ENCODE data around the gene SET.
A peak's percentile ranks its signal among the peaks of the same experiment; 100 is the strongest.

Gene SET

DNA sequence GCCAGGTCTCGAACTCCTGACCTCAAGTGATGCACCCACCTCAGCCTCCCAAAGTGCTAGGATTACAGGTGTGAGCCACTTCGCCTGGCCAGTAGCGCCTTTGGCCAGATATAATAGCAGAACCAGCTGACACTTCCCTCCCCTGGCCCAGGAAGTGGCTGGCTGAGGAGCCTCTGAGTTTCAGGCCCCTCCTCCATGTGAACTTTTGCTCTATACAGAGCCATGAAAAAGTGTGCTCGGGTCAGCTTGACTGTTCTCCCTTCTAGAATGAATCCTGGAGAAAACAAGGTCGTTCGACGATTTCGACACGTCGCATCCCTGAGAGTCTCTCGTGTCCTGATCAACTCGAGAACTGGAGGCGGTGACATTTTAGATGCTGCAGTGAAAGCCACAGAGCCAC is 43.6 kb downstream of the SET start:
- TF ChIP-seq, protein P1, sequence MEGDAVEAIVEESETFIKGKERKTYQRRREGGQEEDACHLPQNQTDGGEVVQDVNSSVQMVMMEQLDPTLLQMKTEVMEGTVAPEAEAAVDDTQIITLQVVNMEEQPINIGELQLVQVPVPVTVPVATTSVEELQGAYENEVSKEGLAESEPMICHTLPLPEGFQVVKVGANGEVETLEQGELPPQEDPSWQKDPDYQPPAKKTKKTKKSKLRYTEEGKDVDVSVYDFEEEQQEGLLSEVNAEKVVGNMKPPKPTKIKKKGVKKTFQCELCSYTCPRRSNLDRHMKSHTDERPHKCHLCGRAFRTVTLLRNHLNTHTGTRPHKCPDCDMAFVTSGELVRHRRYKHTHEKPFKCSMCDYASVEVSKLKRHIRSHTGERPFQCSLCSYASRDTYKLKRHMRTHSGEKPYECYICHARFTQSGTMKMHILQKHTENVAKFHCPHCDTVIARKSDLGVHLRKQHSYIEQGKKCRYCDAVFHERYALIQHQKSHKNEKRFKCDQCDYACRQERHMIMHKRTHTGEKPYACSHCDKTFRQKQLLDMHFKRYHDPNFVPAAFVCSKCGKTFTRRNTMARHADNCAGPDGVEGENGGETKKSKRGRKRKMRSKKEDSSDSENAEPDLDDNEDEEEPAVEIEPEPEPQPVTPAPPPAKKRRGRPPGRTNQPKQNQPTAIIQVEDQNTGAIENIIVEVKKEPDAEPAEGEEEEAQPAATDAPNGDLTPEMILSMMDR (IDR thresholded peaks at IDR 0.05; ENCODE audit: insufficient read depth, low read depth, low read length, missing control alignments), result no peak
- DNase-seq (ENCODE audit: low read depth), result no peak
- H3K4me3 ChIP-seq (ENCODE audit: low read depth, low read length), result no peak overlapping the region

GRCh38 chr9:128733256-128733655 is 44.2 kb downstream of the SET start:
- peak; percentile 63 for DNase-seq (ENCODE audit: low read depth)
- TF ChIP-seq, protein P1 (IDR thresholded peaks at IDR 0.05; ENCODE audit: insufficient read depth, low read depth, low read length, missing control alignments), result peak; percentile 55
- no peak overlapping the region for H3K4me3 ChIP-seq (ENCODE audit: low read depth, low read length)

DNA sequence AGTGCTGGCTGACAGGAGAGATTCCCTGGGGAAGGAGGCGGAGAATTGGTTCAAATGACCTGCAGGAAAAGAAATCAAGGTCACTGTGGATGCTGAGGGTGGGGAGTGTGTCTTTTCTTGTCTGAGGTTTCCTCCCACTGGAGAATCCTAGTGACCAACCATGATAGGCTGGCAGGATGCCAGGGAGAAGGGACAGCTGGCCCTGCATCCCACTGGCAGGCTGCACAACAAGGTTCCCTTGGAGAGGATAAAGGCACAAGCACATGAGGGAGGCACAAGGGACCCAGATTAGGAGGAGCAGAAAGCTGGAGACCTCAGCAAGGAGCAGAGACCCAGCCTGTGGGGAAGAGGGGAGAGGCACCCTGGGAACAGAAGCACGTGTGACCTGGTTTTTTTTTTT is 46.4 kb downstream of the SET start:
- TF ChIP-seq, protein P1 (IDR thresholded peaks at IDR 0.05; ENCODE audit: insufficient read depth, low read depth, low read length, missing control alignments), result no peak
- no peak for DNase-seq (ENCODE audit: low read depth)
- H3K4me3 ChIP-seq (ENCODE audit: low read depth, low read length), result no peak overlapping the region

GRCh38 chr9:128742401-128742800 is 53.4 kb downstream of the SET start:
- TF ChIP-seq, protein P1 (IDR thresholded peaks at IDR 0.05; ENCODE audit: insufficient read depth, low read depth, low read length, missing control alignments), result no peak
- no peak for DNase-seq (ENCODE audit: low read depth)
- H3K4me3 ChIP-seq (ENCODE audit: low read depth, low read length), result no peak overlapping the region

DNA sequence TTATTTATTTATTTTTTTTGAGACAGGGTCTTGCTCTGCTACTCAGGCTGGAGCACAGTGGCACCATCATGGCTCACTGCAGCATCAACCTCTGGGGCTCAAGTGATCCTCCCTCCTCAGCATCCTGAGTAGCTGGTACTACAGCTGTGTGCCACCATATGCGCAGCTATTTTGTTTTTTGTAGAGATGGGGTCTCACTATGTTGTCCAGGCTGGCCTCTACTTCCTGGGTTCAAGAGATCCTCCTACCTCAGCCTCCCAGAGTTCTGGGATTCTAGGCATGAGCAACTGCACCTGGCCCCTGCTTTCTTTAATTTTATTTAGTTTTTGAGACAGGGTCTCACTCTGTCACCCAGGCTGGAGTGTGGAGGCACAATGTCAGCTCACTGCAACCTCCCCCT is 54.4 kb downstream of the SET start:
- H3K4me3 ChIP-seq (ENCODE audit: low read depth, low read length), result no peak overlapping the region
- TF ChIP-seq, protein P1 (IDR thresholded peaks at IDR 0.05; ENCODE audit: insufficient read depth, low read depth, low read length, missing control alignments), result no peak
- DNase-seq (ENCODE audit: low read depth), result no peak
